NCI-H524 (cell line): Measurements from ENCODE around the gene TAS2R46.
"Not testable (repeated sequence)": the region's sequence is repeated elsewhere in the genome, so short reads cannot be mapped to it uniquely, and the experiment has no call there.

ENCODE experiments used
- DNase-seq, 2 experiments: peaks; one replicate each; lab custom pipeline; 2025; lab: John Stamatoyannopoulos, UW

The TAS2R46 gene

GRCh38 chr12:11033959-11034358 lies 28.1 kb downstream of the TAS2R46 start:
- not testable (repeated sequence) for DNase-seq

GRCh38 chr12:11031307-11031706 lies 30.8 kb downstream of the TAS2R46 start, which contains the start of gene TAS2R31:
Gene TAS2R31 (minus strand): TSS chr12:11031407. CDS start chr12:11031335, 72 bp downstream.
- no peak for DNase-seq

- DNase-seq = no peak
Observed at GRCh38 chr12:11026118-11026517, 36.0 kb downstream of the TAS2R46 start.

- DNase-seq = no peak
Observed at GRCh38 chr12:11023387-11023786, 38.7 kb downstream of the TAS2R46 start.

GRCh38 chr12:11022520-11022919 lies 39.6 kb downstream of the TAS2R46 start, which contains the start of gene TAS2R19:
Gene TAS2R19 (minus strand): TSS chr12:11022620. CDS start chr12:11022571, 49 bp downstream.
- no peak for DNase-seq

- no peak for DNase-seq
Observed at GRCh38 chr12:11016937-11017336, 45.2 kb downstream of the TAS2R46 start.

- DNase-seq = no peak
Observed at GRCh38 chr12:11015775-11016430, 46.2 kb downstream of the TAS2R46 start.

- DNase-seq = no peak
Observed at GRCh38 chr12:11014234-11014633, 47.9 kb downstream of the TAS2R46 start.
